ENCODE results near the gene HOXB3. TPM values are rescaled to one million over a fixed set of nuclear protein-coding genes. Genes with fewer than 3 reads are reported as not detected.

Gene HOXB3
- total and polyA plus RNA-seq, 2 of the 4 experiments (the other 2 are of a cell fraction), result 6.3 to 59.6 TPM

- BruUV-seq (replicated peaks), result no TSS peak
- TF ChIP-seq CEBPB (IDR thresholded peaks at IDR 0.05; ENCODE audit: low read depth, low read length) (no peak), POLR2A (IDR thresholded peaks at IDR 0.05; ENCODE audit: low read depth, low read length) (no peak)
- Histone ChIP-seq H3K36me3 (ENCODE audit: control insufficient read depth, insufficient read depth, low read length) (no peaks in the 10 kb centered on the region), H2AFZ (replicated peaks; ENCODE audit: low read length, poor library complexity) (no peak overlapping the region), H3K9me3 (ENCODE audit: control insufficient read depth, insufficient read depth, low read length) (no peaks in the 10 kb centered on the region), H3K18ac (ENCODE audit: low read depth, low read length) (no peak overlapping the region), H3K4me3 (ENCODE audit: insufficient read depth, low read depth, low read length) (no peak overlapping the region), H3K27ac (ENCODE audit: insufficient read depth, low read length) (no peak overlapping the region), H2AK9ac (replicated peaks; ENCODE audit: low read depth, low read length, poor library complexity) (no peak overlapping the region), H3K23ac (ENCODE audit: low read depth, low read length) (no peak overlapping the region), H3K56ac (ENCODE audit: extremely low read depth, insufficient read depth, low read length) (no peak overlapping the region), H2BK15ac (ENCODE audit: low read depth, low read length) (no peak overlapping the region), H2AK5ac (ENCODE audit: low read depth, low read length) (no peak overlapping the region), H2BK120ac (ENCODE audit: low read depth, low read length) (no peak overlapping the region), H3K4me1 (ENCODE audit: control insufficient read depth, insufficient read depth, low read length) (no peaks in the 10 kb centered on the region), H3K9me1 (ENCODE audit: insufficient read depth, low read length) (no peaks in the 10 kb centered on the region), H3K27me3 (ENCODE audit: control insufficient read depth, insufficient read depth, low read length) (peaks cover 11% of the 10 kb centered on the region; the same call in 1 of the 2 replicates), H3K79me1 (ENCODE audit: low read depth in 1 of 2, low read length in 2 of 2) (peaks cover 0 to under 1% of the 10 kb centered on the region in 2 experiments; a peak in 1 of 4 replicates), H4K5ac (ENCODE audit: low read depth, low read length) (no peak overlapping the region), H4K91ac (ENCODE audit: insufficient read depth, low read depth, low read length) (no peak overlapping the region), H4K20me1 (ENCODE audit: insufficient read depth, low read length) (no peaks in the 10 kb centered on the region), H2BK5ac (ENCODE audit: low read depth, low read length, poor library complexity, severe bottlenecking) (no peak overlapping the region), H4K8ac (ENCODE audit: low read depth in 2 of 2, low read length in 2 of 2) (no peak overlapping the region), H3K14ac (replicated peaks; ENCODE audit: low read depth, low read length) (no peak overlapping the region), H3K4me2 (ENCODE audit: low read depth, low read length) (no peak overlapping the region), H2BK20ac (ENCODE audit: low read depth, low read length) (no peak overlapping the region), H3K4ac (ENCODE audit: low read depth, low read length) (no peak overlapping the region), H3K9ac (ENCODE audit: low read depth, low read length) (no peak overlapping the region)
- in situ Hi-C loops (cut with MboI; ENCODE audit: low sequenced_read_pairs) (no loop called here), dilution Hi-C loops (cut with HindIII; ENCODE audit: low sequenced_read_pairs, unreplicated experiment) (no loop called here), intact Hi-C loops (cut with micrococcal nuclease) (no loop called here)
- ChIA-PET CTCF (no interaction called here), POLR2A (ENCODE audit: unreplicated experiment) (no interaction called here)
- WGBS, 2 experiments (ENCODE audit: extremely low coverage in 2 of 2, insufficient read length in 1 of 2), result 100% methylated on average over 1 of the region's 8 CpGs; no CpG with 5 or more reads in 1 of the 2 experiments
- DNase-seq (no peak), ATAC-seq (ENCODE audit: low read depth) (no peak)
Observed at GRCh38 chr17:48532261-48532660, 57.8 kb downstream of the HOXB3 start.
